Panc1 (cell line): ENCODE measurements around the gene TMEM132C.

Source experiments
- POLR2AphosphoS5 ChIP-seq: IDR thresholded peaks from 2 replicates; pipeline ENCODE4 v1.6.1; 2012; ENCODE audit warnings: mild to moderate bottlenecking, low read depth, low read length, moderate library complexity
- SIN3A ChIP-seq: IDR thresholded peaks from 2 replicates; pipeline ENCODE4 v1.6.1; 2012; ENCODE audit warnings: low read depth, mild to moderate bottlenecking, low read length, moderate library complexity, borderline replicate concordance; ENCODE audit not compliant: insufficient read depth
- TCF7L2 ChIP-seq: IDR thresholded peaks from 2 replicates; pipeline ENCODE4 v1.6.1; 2011; ENCODE audit warnings: mild to moderate bottlenecking, low read depth, low read length, inconsistent platforms
- TF ChIP-seq, protein P1 (sequence below): fragments of 450-650 bp; IDR thresholded peaks from 2 replicates; pipeline ENCODE4 v1.5.1; 2017; ENCODE audit warnings: mild to moderate bottlenecking
- TF ChIP-seq, protein P2 (sequence below), 2 experiments: IDR thresholded peaks; 2 replicates each; pipeline ENCODE4 v1.6.1; 2011 to 2012; ENCODE audit warnings: low read depth in 2 of 2, control low read depth in 1 of 2, low read length in 1 of 2, mild to moderate bottlenecking in 1 of 2, moderate library complexity in 1 of 2; ENCODE audit not compliant: insufficient read depth in 1 of 2

DNA sequence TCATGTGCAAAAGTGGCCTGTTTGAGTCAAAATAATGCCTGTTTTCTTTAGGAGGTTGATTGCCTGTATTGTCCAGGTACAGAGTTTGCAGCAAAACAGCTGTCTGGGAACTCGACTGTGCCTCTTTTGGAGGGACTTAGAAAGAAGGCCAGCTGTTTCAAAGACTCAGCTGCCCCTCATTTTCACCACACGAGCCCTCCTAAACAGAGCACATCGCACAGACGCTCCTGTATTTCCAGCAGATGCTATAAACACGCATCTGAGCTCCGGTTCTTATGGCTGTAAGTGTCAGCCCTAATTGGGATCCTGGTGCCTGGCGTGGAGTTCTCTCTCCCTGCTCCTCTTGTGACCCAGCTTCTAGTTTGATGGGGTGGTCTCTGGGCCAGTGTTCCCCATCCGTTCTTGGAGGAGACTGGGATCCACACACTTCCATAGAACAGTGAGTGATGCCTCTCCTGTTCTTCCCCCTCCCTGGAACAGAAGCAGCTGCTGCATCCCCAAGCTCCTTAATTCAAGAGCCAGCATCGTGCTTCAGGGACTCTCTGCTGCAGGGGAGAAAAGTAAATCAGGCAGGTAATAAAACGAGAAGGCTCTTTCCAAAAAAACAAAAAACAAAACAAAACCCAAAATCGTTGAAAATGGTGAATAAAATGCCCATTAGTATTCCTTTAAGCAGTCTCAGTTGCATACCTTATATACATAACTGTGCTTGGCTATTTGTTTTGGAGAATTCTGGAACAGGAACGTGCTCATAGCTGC lies 287.8 kb downstream of the TMEM132C start:
- TF ChIP-seq, protein P1, sequence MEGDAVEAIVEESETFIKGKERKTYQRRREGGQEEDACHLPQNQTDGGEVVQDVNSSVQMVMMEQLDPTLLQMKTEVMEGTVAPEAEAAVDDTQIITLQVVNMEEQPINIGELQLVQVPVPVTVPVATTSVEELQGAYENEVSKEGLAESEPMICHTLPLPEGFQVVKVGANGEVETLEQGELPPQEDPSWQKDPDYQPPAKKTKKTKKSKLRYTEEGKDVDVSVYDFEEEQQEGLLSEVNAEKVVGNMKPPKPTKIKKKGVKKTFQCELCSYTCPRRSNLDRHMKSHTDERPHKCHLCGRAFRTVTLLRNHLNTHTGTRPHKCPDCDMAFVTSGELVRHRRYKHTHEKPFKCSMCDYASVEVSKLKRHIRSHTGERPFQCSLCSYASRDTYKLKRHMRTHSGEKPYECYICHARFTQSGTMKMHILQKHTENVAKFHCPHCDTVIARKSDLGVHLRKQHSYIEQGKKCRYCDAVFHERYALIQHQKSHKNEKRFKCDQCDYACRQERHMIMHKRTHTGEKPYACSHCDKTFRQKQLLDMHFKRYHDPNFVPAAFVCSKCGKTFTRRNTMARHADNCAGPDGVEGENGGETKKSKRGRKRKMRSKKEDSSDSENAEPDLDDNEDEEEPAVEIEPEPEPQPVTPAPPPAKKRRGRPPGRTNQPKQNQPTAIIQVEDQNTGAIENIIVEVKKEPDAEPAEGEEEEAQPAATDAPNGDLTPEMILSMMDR: no peak
- TF ChIP-seq, protein P2, sequence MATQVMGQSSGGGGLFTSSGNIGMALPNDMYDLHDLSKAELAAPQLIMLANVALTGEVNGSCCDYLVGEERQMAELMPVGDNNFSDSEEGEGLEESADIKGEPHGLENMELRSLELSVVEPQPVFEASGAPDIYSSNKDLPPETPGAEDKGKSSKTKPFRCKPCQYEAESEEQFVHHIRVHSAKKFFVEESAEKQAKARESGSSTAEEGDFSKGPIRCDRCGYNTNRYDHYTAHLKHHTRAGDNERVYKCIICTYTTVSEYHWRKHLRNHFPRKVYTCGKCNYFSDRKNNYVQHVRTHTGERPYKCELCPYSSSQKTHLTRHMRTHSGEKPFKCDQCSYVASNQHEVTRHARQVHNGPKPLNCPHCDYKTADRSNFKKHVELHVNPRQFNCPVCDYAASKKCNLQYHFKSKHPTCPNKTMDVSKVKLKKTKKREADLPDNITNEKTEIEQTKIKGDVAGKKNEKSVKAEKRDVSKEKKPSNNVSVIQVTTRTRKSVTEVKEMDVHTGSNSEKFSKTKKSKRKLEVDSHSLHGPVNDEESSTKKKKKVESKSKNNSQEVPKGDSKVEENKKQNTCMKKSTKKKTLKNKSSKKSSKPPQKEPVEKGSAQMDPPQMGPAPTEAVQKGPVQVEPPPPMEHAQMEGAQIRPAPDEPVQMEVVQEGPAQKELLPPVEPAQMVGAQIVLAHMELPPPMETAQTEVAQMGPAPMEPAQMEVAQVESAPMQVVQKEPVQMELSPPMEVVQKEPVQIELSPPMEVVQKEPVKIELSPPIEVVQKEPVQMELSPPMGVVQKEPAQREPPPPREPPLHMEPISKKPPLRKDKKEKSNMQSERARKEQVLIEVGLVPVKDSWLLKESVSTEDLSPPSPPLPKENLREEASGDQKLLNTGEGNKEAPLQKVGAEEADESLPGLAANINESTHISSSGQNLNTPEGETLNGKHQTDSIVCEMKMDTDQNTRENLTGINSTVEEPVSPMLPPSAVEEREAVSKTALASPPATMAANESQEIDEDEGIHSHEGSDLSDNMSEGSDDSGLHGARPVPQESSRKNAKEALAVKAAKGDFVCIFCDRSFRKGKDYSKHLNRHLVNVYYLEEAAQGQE (IDR thresholded peaks at IDR 0.05; ENCODE audit: insufficient read depth in 1 of 2, low read depth in 2 of 2, low read length in 1 of 2): no peak
- no peak for TF ChIP-seq POLR2AphosphoS5
- TF ChIP-seq SIN3A: no peak
- no peak for TF ChIP-seq TCF7L2
